Hepatocyte (in vitro differentiated cells): Measurements from ENCODE around the gene TTL. TPM values are rescaled to one million over a fixed set of nuclear protein-coding genes. Genes with fewer than 3 reads are reported as not detected.
"Not testable (repeated sequence)": the region's sequence is repeated elsewhere in the genome, so short reads cannot be mapped to it uniquely, and the experiment has no call there.

ENCODE experiments used
- DNase-seq: peaks from one replicate; pipeline ENCODE4 v3.0.0-alpha.2; 2016; ENCODE audit warnings: low spot score
- H2AFZ ChIP-seq: fragments of 200-600 bp; sonication (generic); 2 replicates; pipeline ENCODE4 v1.6.0; 2016; ENCODE audit warnings: antibody characterized with exemption, mild to moderate bottlenecking
- H3K27ac ChIP-seq: fragments of 200-600 bp; sonication (generic); 2 replicates; pipeline ENCODE4 v1.5.1; 2016; ENCODE audit warnings: mild to moderate bottlenecking
- H3K27me3 ChIP-seq: fragments of 200-600 bp; sonication (generic); 2 replicates; pipeline ENCODE4 v1.6.1; 2016
- H3K36me3 ChIP-seq: fragments of 200-600 bp; sonication (generic); replicated peaks from 2 replicates; pipeline ENCODE4 v1.5.1; 2016; ENCODE audit warnings: low read depth; ENCODE audit not compliant: insufficient read depth
- H3K4me1 ChIP-seq: fragments of 200-600 bp; sonication (generic); 2 replicates; pipeline ENCODE4 v1.5.1; 2016; ENCODE audit warnings: mild to moderate bottlenecking, moderate library complexity; ENCODE audit not compliant: insufficient read depth
- H3K4me2 ChIP-seq: fragments of 200-600 bp; sonication (generic); 2 replicates; pipeline ENCODE4 v1.6.0; 2016
- H3K4me3 ChIP-seq: fragments of 200-600 bp; sonication (generic); 2 replicates; pipeline ENCODE4 v1.5.1; 2016; ENCODE audit warnings: mild to moderate bottlenecking
- H3K79me2 ChIP-seq: fragments of 200-600 bp; sonication (generic); 2 replicates; pipeline ENCODE4 v1.6.0; 2017; ENCODE audit warnings: mild to moderate bottlenecking
- H3K9me2 ChIP-seq: fragments of 200-600 bp; sonication (generic); replicated peaks from 2 replicates; pipeline ENCODE4 v1.6.0; 2017; ENCODE audit warnings: mild to moderate bottlenecking; ENCODE audit not compliant: insufficient read depth
- H3K9me3 ChIP-seq: fragments of 200-600 bp; sonication (generic); 2 replicates; pipeline ENCODE4 v1.5.1; 2016; ENCODE audit warnings: low read depth, mild to moderate bottlenecking
- H4K20me1 ChIP-seq: fragments of 200-600 bp; sonication (generic); 2 replicates; pipeline ENCODE4 v1.6.0; 2016; ENCODE audit warnings: mild to moderate bottlenecking; ENCODE audit not compliant: insufficient read depth, poor library complexity, severe bottlenecking
- EZH2 ChIP-seq: fragments of 200-600 bp; sonication (generic); IDR thresholded peaks from 2 replicates; pipeline ENCODE4 v1.6.1; 2016; ENCODE audit warnings: antibody characterized with exemption, mild to moderate bottlenecking, borderline replicate concordance
- EZH2phosphoT487 ChIP-seq: fragments of 200-600 bp; sonication (generic); IDR thresholded peaks from one replicate; pipeline ENCODE4 v1.6.1; 2018; ENCODE audit warnings: antibody characterized with exemption, mild to moderate bottlenecking, low read depth, moderate library complexity; ENCODE audit not compliant: unreplicated experiment, severe bottlenecking
- WGBS: methylation state at CpG from one replicate; pipeline ENCODE4 v1.1.6; 2016; ENCODE audit warnings: low lambda C conversion rate; ENCODE audit errors: missing lambda C conversion rate; 5-methylcytosine and 5-hydroxymethylcytosine counted together
- polyA plus RNA-seq: library from polyadenylated mRNA; unstranded; fragments of >200 nt; fragmentation: Nextera tagmentation; extraction: Ambion mirVana; gene quantifications from 2 replicates; pipeline ENCODE4 v1.2.1, GENCODE V29; 2016
- total RNA-seq: library from RNA; depleted of rRNA; stranded (reverse); fragments of >200 nt; gene quantifications from 2 replicates; pipeline ENCODE4 v1.2.3, GENCODE V29; 2014
- TF ChIP-seq, protein P1 (sequence below): fragments of 200-600 bp; sonication (generic); IDR thresholded peaks from 2 replicates; pipeline ENCODE4 v1.5.1; 2016; ENCODE audit warnings: antibody characterized with exemption, mild to moderate bottlenecking; ENCODE audit not compliant: poor library complexity

TTL gene
- total RNA-seq: 21.0 and 22.9 TPM in 2 replicates
- 8.5 and 16.9 TPM in 2 replicates for polyA plus RNA-seq

DNA sequence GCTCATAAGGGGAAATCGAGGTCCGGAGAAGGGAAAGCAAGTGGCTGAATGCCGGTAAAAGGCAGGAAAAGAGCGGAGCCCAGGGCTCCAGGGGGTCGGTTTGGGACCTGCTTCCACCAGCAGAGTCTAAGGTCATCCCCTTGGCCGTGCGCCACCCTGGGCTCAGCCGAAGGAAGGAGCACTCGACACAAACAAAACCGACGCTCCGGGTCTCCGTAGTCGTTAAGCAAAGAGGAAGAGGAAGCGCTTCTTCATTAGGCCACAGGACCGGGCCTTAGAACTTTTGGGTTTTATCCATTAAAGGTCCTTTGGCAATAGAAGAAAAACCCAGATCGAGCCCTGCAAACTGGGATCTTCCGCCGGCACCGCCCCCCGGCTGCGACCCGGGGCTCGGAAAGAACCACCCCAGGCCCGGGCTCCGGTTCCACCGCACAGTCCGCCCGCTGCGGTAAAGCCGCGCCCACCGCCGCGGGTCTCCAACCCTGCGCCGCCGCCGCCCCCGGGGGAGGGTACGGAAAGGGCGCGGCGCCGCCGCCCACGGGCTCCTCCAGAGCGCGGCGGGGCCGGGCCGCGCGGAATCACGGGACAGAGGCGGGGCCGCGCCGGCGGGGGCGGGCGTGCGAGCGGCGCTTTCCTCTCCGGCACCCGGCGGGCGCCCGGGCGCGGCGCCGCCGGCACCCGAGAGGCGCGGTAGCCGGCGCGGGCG lies at the start of gene TTL:
TTL (plus strand) TSS at position 629 of the 706 bp plus-strand sequence. CDS start 189 bp downstream, outside the sequence.
- no peaks in the 10 kb centered on the region for H4K20me1 ChIP-seq
- H3K36me3 ChIP-seq: no peaks in the 10 kb centered on the region
- peak within 1 kb of the TSS; percentile 100 for H3K4me3 ChIP-seq
- no peaks in the 10 kb centered on the region for H3K9me2 ChIP-seq
- H3K9me3 ChIP-seq: no peaks in the 10 kb centered on the region
- peak; percentile 93 for DNase-seq
- H3K4me2 ChIP-seq: peak within 1 kb of the TSS; percentile 94
- peaks cover 34% of the 10 kb centered on the region for H3K79me2 ChIP-seq
- peaks cover 8% of the 10 kb centered on the region for H3K4me1 ChIP-seq
- 2% methylated on average over 27 of the region's 82 CpGs for WGBS
- H3K27ac ChIP-seq: peak within 1 kb of the TSS; percentile 92
- TF ChIP-seq EZH2phosphoT487: no peak
- TF ChIP-seq, protein P1, sequence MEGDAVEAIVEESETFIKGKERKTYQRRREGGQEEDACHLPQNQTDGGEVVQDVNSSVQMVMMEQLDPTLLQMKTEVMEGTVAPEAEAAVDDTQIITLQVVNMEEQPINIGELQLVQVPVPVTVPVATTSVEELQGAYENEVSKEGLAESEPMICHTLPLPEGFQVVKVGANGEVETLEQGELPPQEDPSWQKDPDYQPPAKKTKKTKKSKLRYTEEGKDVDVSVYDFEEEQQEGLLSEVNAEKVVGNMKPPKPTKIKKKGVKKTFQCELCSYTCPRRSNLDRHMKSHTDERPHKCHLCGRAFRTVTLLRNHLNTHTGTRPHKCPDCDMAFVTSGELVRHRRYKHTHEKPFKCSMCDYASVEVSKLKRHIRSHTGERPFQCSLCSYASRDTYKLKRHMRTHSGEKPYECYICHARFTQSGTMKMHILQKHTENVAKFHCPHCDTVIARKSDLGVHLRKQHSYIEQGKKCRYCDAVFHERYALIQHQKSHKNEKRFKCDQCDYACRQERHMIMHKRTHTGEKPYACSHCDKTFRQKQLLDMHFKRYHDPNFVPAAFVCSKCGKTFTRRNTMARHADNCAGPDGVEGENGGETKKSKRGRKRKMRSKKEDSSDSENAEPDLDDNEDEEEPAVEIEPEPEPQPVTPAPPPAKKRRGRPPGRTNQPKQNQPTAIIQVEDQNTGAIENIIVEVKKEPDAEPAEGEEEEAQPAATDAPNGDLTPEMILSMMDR: no peak
- no peak for TF ChIP-seq EZH2
- H3K27me3 ChIP-seq: no peaks in the 10 kb centered on the region
- H2AFZ ChIP-seq: peak within 1 kb of the TSS; percentile 96

- not testable (repeated sequence) for H3K27ac ChIP-seq, H4K20me1 ChIP-seq, H3K4me3 ChIP-seq, H2AFZ ChIP-seq, H3K36me3 ChIP-seq, H3K27me3 ChIP-seq, H3K9me2 ChIP-seq, H3K9me3 ChIP-seq, H3K79me2 ChIP-seq, H3K4me2 ChIP-seq, H3K4me1 ChIP-seq, DNase-seq
- 95% methylated on average over 13 of the region's 22 CpGs for WGBS
Observed at GRCh38 chr2:112432390-112432734, 49.6 kb upstream of the TTL start.

DNA sequence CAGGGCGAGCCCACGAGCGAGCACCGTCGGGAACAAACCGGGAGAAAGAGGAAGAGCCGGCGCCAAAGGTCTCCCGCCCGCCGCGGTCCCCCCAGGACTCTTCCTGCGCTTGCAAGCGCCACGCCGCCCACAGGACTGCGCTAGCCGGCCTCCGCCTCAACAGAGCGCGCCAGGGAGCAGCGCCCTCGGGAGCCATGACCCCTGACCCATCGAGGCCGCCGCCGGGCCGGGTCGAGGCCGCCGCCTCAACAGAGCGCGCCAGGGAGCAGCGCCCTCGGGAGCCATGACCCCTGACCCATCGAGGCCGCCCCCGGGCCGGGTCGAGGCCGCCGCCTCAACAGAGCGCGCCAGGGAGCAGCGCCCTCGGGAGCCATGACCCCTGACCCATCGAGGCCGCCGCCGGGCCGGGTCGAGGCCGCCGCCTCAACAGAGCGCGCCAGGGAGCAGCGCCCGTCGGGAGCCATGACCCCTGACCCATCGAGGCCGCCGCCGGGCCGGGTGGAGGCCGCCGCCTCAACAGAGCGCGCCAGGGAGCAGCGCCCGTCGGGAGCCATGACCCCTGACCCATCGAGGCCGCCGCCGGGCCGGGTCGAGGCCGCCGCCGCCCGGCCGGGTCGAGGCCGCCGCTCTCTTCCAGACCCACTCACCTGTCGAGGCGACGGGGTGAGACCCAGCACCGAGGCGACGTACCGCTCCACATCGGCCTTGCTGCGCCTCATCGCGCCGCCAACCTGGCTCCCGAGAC lies 49.0 kb upstream of the TTL start:
- not testable (repeated sequence) for H3K4me3 ChIP-seq, DNase-seq, H3K27ac ChIP-seq, H3K79me2 ChIP-seq, H3K4me1 ChIP-seq, H3K9me2 ChIP-seq, H3K36me3 ChIP-seq, H3K9me3 ChIP-seq, H3K27me3 ChIP-seq, H4K20me1 ChIP-seq
- 10% methylated on average over 6 of the region's 98 CpGs for WGBS
- Histone ChIP-seq H2AFZ (peak overlapping the region; percentile 78), H3K4me2 (peak overlapping the region; percentile 73)

GRCh38 chr2:112433480-112433879 lies 48.5 kb upstream of the TTL start, which contains the start of gene RGPD8:
Gene RGPD8, minus strand, starts transcription at chr2:112433645. Its CDS starts 192 bp downstream, at chr2:112433453.
- TF ChIP-seq, protein P1: peak; percentile 66
- not testable (repeated sequence) for H3K9me3 ChIP-seq, H3K9me2 ChIP-seq, H4K20me1 ChIP-seq, H3K27ac ChIP-seq, H3K4me1 ChIP-seq, H3K27me3 ChIP-seq, H3K79me2 ChIP-seq, H3K36me3 ChIP-seq, H3K4me3 ChIP-seq
- 0% methylated on average over 17 of the region's 26 CpGs for WGBS
- Histone ChIP-seq H2AFZ (peak within 1 kb of the TSS; percentile 78), H3K4me2 (peak within 1 kb of the TSS; percentile 73)
- peak; percentile 94 for DNase-seq
